Superior temporal gyrus (tissue), 1 donor: Measurements from ENCODE around the gene KRT31.
"Not testable (repeated sequence)": the region's sequence is repeated elsewhere in the genome, so short reads cannot be mapped to it uniquely, and the experiment has no call there.

Experiments
- DNase-seq: peaks from one replicate; pipeline ENCODE4 v3.0.0-alpha.2; 2016; ENCODE audit errors: extremely low spot score

Gene KRT31

DNA sequence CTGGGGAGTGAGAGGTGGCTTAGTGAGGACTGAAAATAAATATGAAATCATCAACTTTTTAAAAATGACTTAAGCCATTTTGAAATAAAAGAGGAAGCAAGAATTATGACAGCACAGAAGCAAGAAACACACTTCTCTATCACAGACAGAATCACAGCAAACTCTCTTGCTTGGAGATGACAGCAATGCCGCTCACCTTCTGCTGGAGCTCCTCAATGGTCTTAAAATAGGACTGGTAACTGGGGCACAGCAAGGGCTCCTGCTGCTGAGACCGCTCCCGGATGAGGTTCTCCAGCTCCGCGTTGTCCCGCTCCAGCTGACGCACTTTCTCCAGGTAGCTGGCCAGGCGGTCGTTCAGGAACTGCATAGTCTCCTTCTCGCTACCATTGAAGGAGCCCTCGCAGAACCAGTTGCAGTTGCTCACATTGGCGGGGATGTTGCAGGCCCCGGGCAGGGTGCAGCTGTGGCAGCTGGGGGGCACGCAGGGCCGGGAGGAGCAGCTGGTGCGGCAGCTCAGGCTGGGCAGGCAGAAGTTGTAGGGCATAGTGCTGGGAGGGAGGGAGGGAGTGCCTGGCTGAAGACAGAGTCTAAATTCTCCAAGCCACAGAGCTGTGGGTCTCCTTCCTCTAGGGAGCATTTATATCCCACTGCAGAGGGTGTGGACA is at the start of gene KRT31:
TSS of gene KRT31 (minus strand) at position 613 of the 665 bp plus-strand sequence. CDS start at position 544, 69 bp downstream.
- DNase-seq: no peak

DNA sequence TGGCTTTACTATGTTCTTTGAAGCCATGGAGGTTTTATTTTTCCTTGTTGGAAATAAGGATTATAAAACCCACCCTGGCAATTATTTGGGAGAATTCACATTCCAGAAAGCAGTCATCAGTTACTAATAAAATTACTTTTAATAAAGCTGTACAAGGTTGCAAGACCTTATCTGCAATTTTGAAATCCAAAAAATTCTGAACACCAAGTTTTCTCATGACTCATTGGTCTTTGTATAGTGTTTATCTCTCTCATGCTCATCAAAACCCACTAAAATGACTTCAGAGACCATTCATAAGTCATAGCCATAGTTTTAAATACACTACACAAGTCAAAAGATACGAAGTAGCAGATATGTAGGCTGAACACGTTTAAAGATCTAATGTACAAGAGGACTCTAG is 49.4 kb upstream of the KRT31 start:
- no peak for DNase-seq

DNA sequence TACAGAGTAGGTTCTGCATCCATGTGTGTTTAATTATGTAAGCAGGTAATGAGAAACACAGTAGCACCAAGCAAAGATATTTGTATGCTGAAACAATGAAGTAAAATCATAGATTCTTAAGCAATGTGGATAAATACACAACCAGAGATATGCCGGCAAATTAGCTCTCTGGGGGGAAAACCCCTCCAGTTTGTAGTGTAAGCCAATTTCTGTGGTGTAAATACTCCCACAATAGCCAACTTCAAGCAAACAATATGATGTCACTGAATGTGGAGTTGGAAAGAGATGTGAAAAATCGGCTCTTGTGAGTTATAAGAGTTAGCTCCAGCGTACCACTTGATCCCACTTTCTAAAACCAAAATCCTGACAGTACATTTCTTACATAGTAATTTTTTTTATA is 47.2 kb upstream of the KRT31 start:
- DNase-seq: no peak

DNA sequence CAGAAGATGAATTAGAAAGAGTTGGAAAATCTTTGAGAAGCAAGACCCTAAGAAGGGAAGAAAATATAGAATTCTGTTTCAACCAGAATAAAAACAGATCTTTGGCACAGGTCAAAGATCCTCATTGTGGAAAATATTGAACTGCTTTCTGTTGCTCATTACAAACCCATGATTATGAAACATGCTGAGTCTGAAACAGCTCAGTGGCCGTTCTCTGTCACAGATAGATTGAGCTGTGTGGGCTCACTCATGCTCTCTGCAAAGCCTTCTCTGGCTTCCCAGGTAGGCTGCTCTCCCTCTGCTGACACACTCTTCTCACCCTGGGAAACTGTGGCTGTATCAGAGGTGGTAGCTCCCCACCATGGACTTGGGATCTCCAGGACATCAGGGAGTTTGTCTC is 46.8 kb upstream of the KRT31 start:
- no peak for DNase-seq

DNA sequence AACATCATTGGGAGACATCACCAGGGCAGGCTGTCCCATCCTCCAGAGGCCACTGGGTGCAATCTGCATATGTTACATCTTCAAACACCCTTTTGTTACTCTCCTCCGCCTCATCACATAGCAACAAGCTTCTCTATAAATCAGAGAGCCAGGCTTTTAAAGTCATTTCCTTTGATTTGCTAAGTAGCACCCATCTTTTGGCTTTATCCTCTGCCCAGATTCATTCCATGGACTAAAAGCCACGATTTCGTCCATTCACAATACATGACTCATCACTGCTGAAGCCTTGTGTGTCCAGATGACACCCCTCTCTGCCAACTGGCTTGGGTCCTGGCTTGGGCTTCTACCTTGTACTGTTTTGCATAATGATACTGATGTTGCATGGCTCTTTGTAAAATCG is 45.3 kb upstream of the KRT31 start:
- no peak for DNase-seq

DNA sequence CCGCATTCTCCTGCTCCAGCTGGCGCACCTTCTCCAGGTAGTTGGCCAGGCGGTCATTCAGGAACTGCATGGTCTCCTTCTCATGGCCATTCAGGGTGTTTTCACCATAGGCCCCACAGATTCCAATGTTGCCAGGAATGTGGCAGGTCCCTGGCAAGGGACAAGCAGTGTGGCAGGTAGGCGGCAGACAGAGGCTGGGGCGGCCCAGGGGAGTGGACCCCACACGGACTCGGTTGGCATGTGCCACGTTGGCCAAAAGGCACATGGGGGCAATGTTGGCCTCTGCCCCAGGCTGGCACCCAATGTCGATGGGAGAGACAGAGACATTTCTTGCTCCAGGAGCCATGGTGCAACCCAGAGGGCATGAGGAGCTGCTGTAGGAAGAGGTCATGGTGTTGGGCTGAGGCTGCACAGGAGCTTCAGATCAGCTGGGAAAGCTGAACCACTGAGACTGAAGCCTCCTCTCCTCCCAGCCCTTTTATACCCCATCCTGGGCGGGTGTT is 43.2 kb upstream of the KRT31 start, which contains the start of gene KRT38:
TSS of gene KRT38 (minus strand) at position 453 of the 503 bp plus-strand sequence. CDS start at position 391, 62 bp downstream.
- no peak for DNase-seq

DNA sequence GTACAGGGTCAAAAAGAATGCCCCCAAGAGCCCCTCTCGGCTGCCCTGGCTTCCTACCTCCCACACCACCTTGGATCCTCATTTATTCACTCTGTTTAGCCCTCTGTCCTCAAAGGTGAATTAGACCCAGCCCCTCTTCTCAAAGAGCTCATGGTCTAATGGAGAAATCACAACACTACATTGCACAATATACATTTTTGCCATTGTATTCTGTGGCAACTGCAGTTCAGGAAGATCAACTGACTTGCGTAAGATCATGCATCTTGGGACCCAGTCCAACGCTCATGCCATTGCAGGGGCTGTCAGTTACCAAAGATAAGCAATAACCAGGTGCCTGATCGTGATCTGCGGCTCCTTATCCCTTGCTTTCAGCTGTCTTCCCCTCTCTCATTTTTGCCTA is 42.0 kb upstream of the KRT31 start:
- DNase-seq: no peak

DNA sequence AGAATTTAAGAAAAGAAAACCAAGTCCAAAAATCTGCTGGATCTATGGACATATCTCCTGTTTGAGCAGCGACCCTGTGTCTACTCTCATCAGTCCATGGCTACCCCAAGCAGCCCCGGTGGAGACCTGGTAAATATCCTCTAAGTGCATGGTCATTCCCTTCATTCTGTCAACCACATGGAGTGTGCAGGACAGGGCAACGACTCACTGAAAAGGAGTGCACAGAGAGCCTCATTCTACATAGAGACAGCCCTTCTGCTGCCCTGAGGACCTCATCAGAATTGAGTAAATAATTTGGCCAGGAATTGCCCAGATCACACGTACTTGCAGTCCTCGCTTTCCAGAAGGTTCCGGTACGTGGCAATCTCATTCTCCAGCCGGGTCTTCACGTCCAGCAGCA is 40.4 kb upstream of the KRT31 start:
- DNase-seq: no peak

DNA sequence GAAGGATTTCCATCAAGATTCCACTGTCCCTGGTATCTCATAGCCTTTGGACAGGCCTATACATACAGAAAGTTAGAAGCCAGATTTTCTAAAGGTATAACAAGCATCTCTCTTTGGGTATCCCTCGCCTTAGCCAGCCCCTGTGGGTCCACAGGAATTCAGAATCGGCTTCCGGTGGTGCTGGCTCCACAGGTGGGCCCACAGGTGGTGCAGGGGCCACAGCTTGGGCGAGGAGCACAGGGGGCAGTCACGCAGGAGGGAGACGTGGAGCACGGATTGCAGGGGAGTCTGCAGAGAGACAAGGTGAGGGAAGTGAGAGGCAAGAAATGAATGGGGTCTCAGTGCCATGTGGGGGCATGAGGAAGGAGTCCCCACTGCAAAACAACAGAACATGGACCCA is 39.8 kb upstream of the KRT31 start:
- DNase-seq: no peak

DNA sequence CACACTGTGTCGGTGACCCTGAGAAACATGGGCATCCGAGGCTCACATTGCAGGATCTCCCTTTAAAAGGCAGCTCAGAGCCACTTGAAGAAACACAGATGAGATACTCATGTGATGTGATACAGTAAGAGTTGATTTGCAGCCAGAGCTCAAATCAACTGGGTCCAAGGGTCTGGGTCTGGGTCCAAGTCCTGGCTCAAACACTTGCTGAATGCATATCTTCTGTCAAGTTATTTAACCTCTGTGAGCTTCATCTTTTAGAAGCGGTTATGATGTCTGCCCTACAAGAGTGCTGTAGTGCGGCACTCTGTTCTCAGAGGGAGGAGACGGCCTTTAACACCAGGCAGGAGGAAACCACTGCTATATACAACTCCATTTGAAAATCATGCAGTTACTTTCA is 37.0 kb upstream of the KRT31 start:
- no peak for DNase-seq

DNA sequence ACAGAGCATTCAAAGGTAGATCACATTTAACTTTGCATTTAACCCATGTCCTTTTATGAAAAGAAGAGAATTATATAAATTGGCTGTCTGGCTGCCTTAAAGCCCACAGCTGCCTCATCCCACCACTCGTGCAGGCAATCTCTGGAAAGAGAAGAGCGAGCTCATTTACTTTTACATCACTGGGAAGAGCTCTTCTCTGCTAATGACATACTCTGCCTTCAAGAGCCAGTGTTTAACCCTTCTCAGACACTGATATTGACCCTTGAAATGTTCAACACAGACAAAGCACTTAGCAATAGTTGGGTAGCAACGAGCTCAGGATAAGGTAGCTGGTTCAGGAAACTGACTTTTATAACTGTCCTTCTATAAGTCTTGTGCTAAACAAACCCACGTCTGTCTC is 36.6 kb upstream of the KRT31 start:
- no peak for DNase-seq

DNA sequence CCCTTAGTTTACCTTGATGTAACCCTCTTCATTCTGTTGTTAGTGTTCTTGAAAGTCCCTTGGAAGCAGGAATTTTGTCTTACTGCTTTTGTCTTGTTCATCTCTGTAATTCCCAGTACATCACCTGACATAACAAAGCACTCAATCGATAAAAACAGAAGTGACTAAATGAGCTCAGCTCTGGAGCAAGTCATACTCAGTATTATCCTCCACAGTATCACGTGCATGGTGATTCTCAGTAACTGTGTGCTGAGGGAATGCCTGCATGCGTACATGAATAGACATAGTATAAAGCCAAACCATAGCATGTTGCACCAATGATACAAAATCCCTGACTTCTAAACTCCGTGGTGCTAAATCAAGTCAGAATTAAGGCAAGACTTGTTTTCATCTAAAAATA is 36.2 kb upstream of the KRT31 start:
- DNase-seq: no peak

DNA sequence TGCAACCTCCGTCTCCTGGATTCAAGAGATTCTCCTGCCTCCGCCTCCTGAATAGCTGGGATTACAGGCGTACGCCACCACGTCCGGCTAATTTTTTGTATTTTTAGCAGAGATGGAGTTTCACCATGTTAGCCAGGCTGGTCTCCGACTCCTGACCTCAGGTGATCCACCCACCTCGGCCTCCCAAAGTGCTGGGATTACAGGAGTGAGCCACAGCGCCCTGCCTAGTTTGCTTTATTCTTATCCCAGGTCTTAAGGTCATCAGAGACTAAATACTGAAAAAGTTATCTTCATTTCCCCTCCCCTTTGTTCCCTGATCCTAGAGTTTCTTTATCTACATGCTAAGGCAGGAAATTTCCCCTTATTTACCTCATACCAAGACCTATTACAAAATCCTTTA is 33.0 kb upstream of the KRT31 start:
- DNase-seq: not testable (repeated sequence)

DNA sequence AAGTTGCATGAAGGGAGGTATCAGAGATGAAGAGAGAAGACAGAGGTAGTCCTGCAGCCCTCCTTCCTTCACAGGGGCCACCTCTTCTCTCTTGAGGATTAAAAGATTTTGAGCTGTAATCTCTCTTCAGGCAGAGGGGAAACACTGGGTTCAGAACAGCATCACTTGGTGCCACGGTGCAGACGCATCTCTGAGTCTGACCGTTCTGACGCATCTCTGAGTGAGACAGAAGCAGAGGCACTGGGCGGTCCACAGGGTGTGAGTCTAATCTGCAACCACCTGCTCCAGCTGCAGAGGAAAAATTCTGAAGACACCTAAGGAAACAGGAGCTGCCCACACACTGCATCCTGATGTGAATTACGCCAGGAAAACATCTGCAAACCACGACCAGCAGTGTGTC is 32.3 kb upstream of the KRT31 start:
- DNase-seq: no peak

DNA sequence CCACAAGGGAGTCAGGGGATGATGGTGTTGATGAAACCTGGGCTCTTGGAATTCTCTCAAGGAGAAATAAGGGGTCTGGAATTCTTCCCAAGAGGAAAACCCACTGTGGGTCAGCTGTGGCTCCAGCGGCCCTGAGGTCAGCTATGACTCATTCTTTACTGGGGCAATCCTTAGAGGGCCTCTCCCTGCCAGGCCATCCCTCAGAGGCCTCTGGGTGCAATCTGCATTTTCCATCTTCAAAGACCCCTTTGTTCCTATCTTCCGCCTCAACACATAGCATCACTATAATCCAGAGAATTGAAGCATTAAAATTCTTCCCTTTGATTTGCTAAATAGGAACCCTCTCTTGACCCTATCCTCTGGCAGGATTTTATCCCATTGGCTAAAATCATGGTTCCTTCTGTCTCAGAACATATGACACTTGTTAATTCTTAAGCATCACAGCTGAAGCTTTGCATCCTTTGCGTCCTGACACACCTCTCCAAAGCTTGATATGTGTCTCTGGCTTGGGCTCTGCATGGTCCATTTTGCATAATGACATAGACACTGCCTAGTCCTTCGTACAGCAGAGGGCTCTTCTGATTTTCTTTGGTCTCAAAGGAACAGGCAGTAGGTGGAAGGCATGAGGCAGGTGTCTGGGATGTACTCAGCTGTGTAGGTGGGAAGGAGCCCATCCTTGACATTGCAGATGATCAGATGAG is 31.3 kb upstream of the KRT31 start:
- no peak for DNase-seq

DNA sequence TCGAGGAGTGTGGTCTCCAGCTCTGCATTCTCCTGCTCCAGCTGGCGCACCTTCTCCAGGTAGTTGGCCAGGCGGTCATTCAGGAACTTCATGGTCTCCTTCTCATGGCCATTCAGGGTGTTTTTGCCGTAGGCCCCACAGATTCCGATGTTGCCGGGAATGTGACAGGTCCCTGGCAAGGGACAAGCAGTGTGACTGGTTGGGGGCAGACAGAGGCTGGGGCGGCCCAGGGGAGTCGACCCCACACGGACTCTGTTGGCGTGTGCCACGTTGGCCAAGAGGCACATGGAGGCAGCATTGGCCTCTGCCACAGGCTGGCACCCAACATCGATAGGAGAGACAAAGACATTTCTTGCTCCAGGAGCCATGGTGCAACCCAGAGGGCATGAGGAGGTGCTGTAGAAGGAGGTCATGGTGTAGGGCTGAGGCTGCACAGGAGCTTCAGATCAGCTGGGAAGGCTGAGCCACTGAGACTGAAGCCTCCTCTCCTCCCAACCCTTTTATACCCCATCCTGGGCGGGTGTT is 26.8 kb upstream of the KRT31 start, which contains the start of gene KRT37:
TSS of gene KRT37 (minus strand) at position 475 of the 525 bp plus-strand sequence. CDS start at position 413, 62 bp downstream.
- DNase-seq: no peak

DNA sequence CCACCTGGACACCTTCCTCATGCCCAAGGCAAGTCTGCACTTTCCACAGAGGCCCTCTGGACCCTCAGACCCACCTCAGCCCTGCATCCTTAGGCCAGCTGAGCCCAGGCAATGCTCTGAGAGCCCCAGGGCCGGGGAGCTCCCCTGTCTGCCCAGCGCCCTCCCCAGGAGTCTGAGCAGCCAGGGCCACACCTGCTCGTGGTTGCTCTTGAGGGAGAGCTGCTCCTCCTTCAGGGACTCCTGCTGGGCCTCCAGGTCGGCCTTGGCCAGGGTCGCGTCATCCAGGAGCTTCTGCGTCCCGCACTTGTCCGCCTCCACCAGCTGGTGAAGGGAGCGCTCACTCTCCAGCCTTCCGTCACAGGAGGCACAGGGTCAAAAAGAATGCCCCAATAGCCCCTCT is 25.2 kb upstream of the KRT31 start:
- not testable (repeated sequence) for DNase-seq

DNA sequence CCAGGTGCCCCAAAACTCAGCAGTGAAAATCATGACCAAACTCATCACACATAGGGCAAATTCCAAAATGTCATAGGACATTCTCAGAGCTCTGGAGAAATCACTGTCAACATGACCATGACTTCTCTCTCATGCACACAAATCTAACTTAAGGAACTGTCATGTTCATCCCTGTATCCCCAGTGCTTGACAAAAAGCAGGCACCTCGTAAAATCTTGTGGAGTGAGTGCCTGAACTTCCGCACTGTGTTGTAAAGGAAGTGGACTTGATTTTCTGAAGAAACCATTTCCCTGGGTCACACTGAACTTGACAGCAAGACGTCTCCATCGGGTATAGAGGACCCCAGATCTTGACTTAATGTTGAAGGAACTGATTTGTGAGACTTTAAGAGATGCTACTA is 24.2 kb upstream of the KRT31 start:
- DNase-seq: no peak

DNA sequence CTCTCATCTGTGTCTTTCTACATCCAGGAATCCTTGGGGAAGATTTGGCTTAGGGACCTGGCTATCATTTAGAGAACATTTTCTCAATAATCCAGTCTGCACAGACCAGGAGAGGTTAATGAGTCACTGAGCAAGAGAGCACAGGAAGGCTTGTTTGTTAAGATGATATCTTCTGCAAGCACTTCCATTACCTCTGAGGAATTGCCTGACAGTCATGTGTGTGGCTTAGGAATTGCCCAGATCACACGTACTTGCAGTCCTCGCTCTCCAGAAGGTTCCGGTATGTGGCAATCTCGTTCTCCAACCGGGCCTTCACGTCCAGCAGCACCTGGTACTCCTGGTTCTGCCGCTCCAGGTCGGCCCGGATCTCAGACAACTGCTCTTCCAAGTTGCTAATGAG is 23.7 kb upstream of the KRT31 start:
- DNase-seq: no peak

DNA sequence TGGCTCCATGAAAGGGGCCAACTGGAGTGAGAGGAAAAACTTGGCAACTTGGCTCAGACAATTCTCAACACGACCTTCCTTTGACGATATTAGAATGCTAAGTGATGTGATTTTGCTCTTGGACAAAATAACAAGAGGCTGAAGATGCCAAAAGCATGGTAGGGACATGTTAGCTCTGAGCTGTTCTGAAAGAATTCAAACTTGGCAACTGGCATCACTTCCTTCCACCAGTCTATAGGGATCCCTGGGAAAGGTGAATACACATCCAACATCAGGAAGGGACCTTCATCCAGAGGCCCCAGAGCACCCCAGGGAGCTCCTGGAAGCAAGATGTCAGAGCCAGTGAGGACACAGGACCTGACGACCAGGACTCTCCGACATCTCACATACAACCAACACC is 22.7 kb upstream of the KRT31 start:
- no peak for DNase-seq

DNA sequence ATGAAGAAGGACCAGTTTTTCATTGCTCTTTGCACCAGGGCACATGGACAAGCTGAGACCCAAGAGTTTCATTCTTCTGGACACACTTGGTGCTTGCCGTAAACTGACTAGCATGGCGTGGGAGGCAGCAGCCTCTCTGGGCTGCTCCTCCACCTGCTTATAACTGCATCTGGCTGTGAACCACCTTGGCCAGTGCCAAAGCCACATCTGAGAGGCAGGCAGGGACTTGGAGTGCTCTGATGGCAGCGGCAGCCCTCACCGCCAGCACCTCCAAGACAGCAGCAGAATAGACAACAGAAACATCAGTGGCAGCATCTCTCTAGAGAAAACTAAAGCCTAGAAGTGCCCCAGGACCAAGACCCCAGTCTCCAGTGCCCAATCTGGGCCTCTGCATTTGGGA is 22.3 kb upstream of the KRT31 start:
- DNase-seq: no peak

DNA sequence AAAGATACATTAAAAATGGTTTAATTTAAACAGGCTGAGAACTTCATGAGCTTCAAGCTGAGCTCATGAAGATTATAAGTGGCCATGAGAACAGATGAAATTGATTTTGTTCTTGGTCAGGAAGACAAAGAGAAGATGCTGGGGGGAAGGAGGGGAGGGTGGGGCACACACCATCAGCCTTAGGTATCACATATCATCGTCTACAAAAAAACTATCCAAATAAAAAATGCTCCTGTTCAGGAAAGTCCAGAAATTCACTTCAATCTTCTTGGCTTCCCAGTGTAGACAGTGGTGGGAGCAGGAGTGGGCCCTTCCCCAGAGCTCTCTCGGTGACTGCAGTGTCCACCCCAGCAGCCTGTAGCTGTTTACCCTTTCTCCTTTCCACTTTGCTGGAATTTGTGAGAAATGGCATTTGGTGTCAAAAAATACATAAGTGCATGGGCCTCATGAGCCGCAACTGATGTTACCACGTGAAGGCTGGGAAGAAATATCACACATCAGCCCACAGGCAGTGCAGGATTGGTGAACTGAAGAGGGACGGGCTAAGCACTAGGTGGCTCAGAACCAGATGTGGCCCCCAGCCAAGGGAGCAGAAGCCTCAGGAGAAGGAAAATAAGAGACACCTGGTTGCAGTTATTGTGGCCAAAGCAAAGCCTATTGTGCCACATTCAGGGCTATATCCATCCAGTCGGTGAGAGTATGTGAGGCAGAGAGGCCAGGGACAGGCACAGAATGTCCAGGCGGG is 20.9 kb upstream of the KRT31 start:
- no peak for DNase-seq
